Hepatocyte (in vitro differentiated cells): Measurements from ENCODE around the gene C20orf96. TPM values are rescaled to one million over a fixed set of nuclear protein-coding genes. Genes with fewer than 3 reads are reported as not detected.

Experiments used
- DNase-seq: peaks from one replicate; pipeline ENCODE4 v3.0.0-alpha.2; 2016; ENCODE audit warnings: low spot score
- H2AFZ ChIP-seq: fragments of 200-600 bp; sonication (generic); 2 replicates; pipeline ENCODE4 v1.6.0; 2016; ENCODE audit warnings: antibody characterized with exemption, mild to moderate bottlenecking
- H3K27ac ChIP-seq: fragments of 200-600 bp; sonication (generic); 2 replicates; pipeline ENCODE4 v1.5.1; 2016; ENCODE audit warnings: mild to moderate bottlenecking
- H3K27me3 ChIP-seq: fragments of 200-600 bp; sonication (generic); 2 replicates; pipeline ENCODE4 v1.6.1; 2016
- H3K36me3 ChIP-seq: fragments of 200-600 bp; sonication (generic); replicated peaks from 2 replicates; pipeline ENCODE4 v1.5.1; 2016; ENCODE audit warnings: low read depth; ENCODE audit not compliant: insufficient read depth
- H3K4me1 ChIP-seq: fragments of 200-600 bp; sonication (generic); 2 replicates; pipeline ENCODE4 v1.5.1; 2016; ENCODE audit warnings: mild to moderate bottlenecking, moderate library complexity; ENCODE audit not compliant: insufficient read depth
- H3K4me2 ChIP-seq: fragments of 200-600 bp; sonication (generic); 2 replicates; pipeline ENCODE4 v1.6.0; 2016
- H3K4me3 ChIP-seq: fragments of 200-600 bp; sonication (generic); 2 replicates; pipeline ENCODE4 v1.5.1; 2016; ENCODE audit warnings: mild to moderate bottlenecking
- H3K79me2 ChIP-seq: fragments of 200-600 bp; sonication (generic); 2 replicates; pipeline ENCODE4 v1.6.0; 2017; ENCODE audit warnings: mild to moderate bottlenecking
- H3K9me2 ChIP-seq: fragments of 200-600 bp; sonication (generic); replicated peaks from 2 replicates; pipeline ENCODE4 v1.6.0; 2017; ENCODE audit warnings: mild to moderate bottlenecking; ENCODE audit not compliant: insufficient read depth
- H3K9me3 ChIP-seq: fragments of 200-600 bp; sonication (generic); 2 replicates; pipeline ENCODE4 v1.5.1; 2016; ENCODE audit warnings: low read depth, mild to moderate bottlenecking
- H4K20me1 ChIP-seq: fragments of 200-600 bp; sonication (generic); 2 replicates; pipeline ENCODE4 v1.6.0; 2016; ENCODE audit warnings: mild to moderate bottlenecking; ENCODE audit not compliant: insufficient read depth, poor library complexity, severe bottlenecking
- EZH2 ChIP-seq: fragments of 200-600 bp; sonication (generic); IDR thresholded peaks from 2 replicates; pipeline ENCODE4 v1.6.1; 2016; ENCODE audit warnings: antibody characterized with exemption, mild to moderate bottlenecking, borderline replicate concordance
- EZH2phosphoT487 ChIP-seq: fragments of 200-600 bp; sonication (generic); IDR thresholded peaks from one replicate; pipeline ENCODE4 v1.6.1; 2018; ENCODE audit warnings: antibody characterized with exemption, mild to moderate bottlenecking, low read depth, moderate library complexity; ENCODE audit not compliant: unreplicated experiment, severe bottlenecking
- WGBS: methylation state at CpG from one replicate; pipeline ENCODE4 v1.1.6; 2016; ENCODE audit warnings: low lambda C conversion rate; ENCODE audit errors: missing lambda C conversion rate; 5-methylcytosine and 5-hydroxymethylcytosine counted together
- polyA plus RNA-seq: library from polyadenylated mRNA; unstranded; fragments of >200 nt; fragmentation: Nextera tagmentation; extraction: Ambion mirVana; gene quantifications from 2 replicates; pipeline ENCODE4 v1.2.1, GENCODE V29; 2016
- total RNA-seq: library from RNA; depleted of rRNA; stranded (reverse); fragments of >200 nt; gene quantifications from 2 replicates; pipeline ENCODE4 v1.2.3, GENCODE V29; 2014
- TF ChIP-seq, protein P1 (sequence below): fragments of 200-600 bp; sonication (generic); IDR thresholded peaks from 2 replicates; pipeline ENCODE4 v1.5.1; 2016; ENCODE audit warnings: antibody characterized with exemption, mild to moderate bottlenecking; ENCODE audit not compliant: poor library complexity

The C20orf96 gene
- total and polyA plus RNA-seq, 2 experiments from 2014 or later: 3.5 to 10.6 TPM

DNA sequence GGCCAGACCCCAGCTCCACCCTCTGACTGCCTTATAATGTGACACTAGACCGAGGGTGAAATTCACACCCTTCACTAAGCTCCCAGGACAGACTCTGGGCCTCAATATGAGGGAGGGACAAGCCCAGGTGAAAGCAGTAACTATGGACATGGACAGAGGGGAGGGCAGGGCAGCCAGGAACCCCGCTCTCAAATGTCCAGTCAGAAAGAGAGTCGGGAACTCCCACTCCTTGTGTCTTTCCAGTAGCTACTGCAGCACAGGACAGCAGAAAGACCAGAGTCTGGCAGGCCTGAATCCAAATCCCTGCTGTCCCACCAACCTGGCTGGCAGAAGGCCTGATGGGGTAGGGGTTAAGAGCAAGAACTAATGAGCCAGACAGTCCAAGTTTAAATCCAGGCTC is 6.4 kb downstream of the C20orf96 start:
- 55% methylated on average over 3 of the region's 3 CpGs for WGBS
- no peak overlapping the region for H2AFZ ChIP-seq

GRCh38 chr20:278607-279571 is 11.7 kb downstream of the C20orf96 start:
- Histone ChIP-seq H3K27me3 (no peaks in the 10 kb centered on the region), H2AFZ (no peak overlapping the region), H3K4me2 (peak overlapping the region; percentile 49), H3K27ac (no peak overlapping the region), H4K20me1 (no peaks in the 10 kb centered on the region), H3K79me2 (no peaks in the 10 kb centered on the region), H3K36me3 (no peaks in the 10 kb centered on the region), H3K9me2 (no peaks in the 10 kb centered on the region), H3K4me3 (no peak overlapping the region), H3K9me3 (no peaks in the 10 kb centered on the region), H3K4me1 (no peaks in the 10 kb centered on the region)
- no peak for DNase-seq
- TF ChIP-seq, protein P1, sequence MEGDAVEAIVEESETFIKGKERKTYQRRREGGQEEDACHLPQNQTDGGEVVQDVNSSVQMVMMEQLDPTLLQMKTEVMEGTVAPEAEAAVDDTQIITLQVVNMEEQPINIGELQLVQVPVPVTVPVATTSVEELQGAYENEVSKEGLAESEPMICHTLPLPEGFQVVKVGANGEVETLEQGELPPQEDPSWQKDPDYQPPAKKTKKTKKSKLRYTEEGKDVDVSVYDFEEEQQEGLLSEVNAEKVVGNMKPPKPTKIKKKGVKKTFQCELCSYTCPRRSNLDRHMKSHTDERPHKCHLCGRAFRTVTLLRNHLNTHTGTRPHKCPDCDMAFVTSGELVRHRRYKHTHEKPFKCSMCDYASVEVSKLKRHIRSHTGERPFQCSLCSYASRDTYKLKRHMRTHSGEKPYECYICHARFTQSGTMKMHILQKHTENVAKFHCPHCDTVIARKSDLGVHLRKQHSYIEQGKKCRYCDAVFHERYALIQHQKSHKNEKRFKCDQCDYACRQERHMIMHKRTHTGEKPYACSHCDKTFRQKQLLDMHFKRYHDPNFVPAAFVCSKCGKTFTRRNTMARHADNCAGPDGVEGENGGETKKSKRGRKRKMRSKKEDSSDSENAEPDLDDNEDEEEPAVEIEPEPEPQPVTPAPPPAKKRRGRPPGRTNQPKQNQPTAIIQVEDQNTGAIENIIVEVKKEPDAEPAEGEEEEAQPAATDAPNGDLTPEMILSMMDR: no peak
- TF ChIP-seq EZH2: no peak
- TF ChIP-seq EZH2phosphoT487: no peak
- whole genome bisulfite sequencing: 70% methylated on average over 48 of the region's 88 CpGs

More for the DNA sequence above, 6.4 kb downstream of the C20orf96 start:
- TF ChIP-seq, protein P1: no peak
- TF ChIP-seq EZH2phosphoT487 (no peak), EZH2 (no peak)
- DNase-seq: no peak
- no peaks in the 10 kb centered on the region for H3K9me2 ChIP-seq
- H3K27me3 ChIP-seq: no peaks in the 10 kb centered on the region
- no peak overlapping the region for H3K27ac ChIP-seq
- no peaks in the 10 kb centered on the region for H3K4me1 ChIP-seq
- H3K36me3 ChIP-seq: no peaks in the 10 kb centered on the region
- H4K20me1 ChIP-seq: no peaks in the 10 kb centered on the region
- peaks cover 10% of the 10 kb centered on the region for H3K79me2 ChIP-seq
- H3K4me2 ChIP-seq: no peak overlapping the region
- no peaks in the 10 kb centered on the region for H3K9me3 ChIP-seq
- no peak overlapping the region for H3K4me3 ChIP-seq

- H3K79me2 ChIP-seq: no peaks in the 10 kb centered on the region
- H3K36me3 ChIP-seq: no peaks in the 10 kb centered on the region
- no peak for TF ChIP-seq EZH2
- TF ChIP-seq, protein P1: no peak
- no peak for TF ChIP-seq EZH2phosphoT487
- no peaks in the 10 kb centered on the region for H3K9me3 ChIP-seq
- H2AFZ ChIP-seq: no peak overlapping the region
- no peak overlapping the region for H3K4me3 ChIP-seq
- no peaks in the 10 kb centered on the region for H3K4me1 ChIP-seq
- no peak for DNase-seq
- H3K27ac ChIP-seq: no peak overlapping the region
- H3K4me2 ChIP-seq: no peak overlapping the region
- H4K20me1 ChIP-seq: no peaks in the 10 kb centered on the region
- no peaks in the 10 kb centered on the region for H3K9me2 ChIP-seq
- no peaks in the 10 kb centered on the region for H3K27me3 ChIP-seq
- 83% methylated on average over 5 of the region's 5 CpGs for WGBS
Measured at GRCh38 chr20:278181-278580, 12.4 kb downstream of the C20orf96 start.
